A549 (cell line): ENCODE results near the gene FUT8.

Source experiments
- GATA3 ChIP-seq: IDR thresholded peaks from 2 replicates; pipeline ENCODE4 v1.6.1; 2012; ENCODE audit warnings: borderline replicate concordance
- HOXB13 ChIP-seq: fragments of 250-450 bp; sonication (Bioruptor Pico); IDR thresholded peaks from 2 replicates; pipeline ENCODE4 v1.5.0; 2020; ENCODE audit warnings: low read depth, mild to moderate bottlenecking, moderate library complexity
- JUNB ChIP-seq: fragments of >200 bp; sonication (Bioruptor Twin); formaldehyde crosslinking; IDR thresholded peaks from 2 replicates; pipeline ENCODE4 v1.6.1; 2016
- RAD21 ChIP-seq, 2 experiments: fragments of >200 bp in 1 of 2; sonication (Bioruptor Twin) in 1 of 2; formaldehyde crosslinking in 1 of 2; IDR thresholded peaks in 1 of 2; conservative IDR thresholded peaks in 1 of 2; 2 replicates in 1 of 2; 3 replicates in 1 of 2; pipeline ENCODE4 v1.6.1; 2012 to 2018; ENCODE audit warnings: inconsistent platforms in 1 of 2

DNA sequence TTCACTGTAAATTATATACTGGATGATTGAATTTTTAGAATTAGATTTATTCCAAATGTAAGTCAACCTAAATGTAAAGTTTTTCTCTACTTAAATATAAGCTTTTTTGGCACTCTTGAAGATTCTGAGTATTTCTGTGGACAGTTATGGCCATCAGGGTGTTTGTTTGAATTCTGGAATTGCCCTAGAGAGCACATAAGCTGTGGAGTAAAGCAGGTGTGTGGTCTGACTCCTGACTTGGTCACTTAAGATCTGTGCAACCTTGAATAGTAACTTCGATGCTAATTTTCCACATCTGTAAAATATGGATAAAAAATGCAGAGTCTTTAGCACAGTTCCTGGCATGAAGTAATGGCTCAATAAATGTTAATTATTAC lies 64.4 kb downstream of the FUT8 start:
- no peak for TF ChIP-seq RAD21 (conservative IDR thresholded peaks at IDR 0.05 in 1 of 2, IDR thresholded peaks at IDR 0.05 in 1 of 2)
- no peak for TF ChIP-seq JUNB
- no peak for TF ChIP-seq GATA3
- no peak for TF ChIP-seq HOXB13 (CRISPR knock-in tag)
